SK-N-MC (cell line): ENCODE results near the gene MDM1.

Experiments used
- EZH2 ChIP-seq: fragments of 200-600 bp; sonication (generic); IDR thresholded peaks from one replicate; pipeline ENCODE4 v1.6.1; 2017; ENCODE audit warnings: antibody characterized with exemption
- FOXP2 ChIP-seq: optimal IDR thresholded peaks from 2 replicates; pipeline ENCODE3; 2011; ENCODE audit warnings: mild to moderate bottlenecking, moderate library complexity; ENCODE audit not compliant: insufficient read depth; ENCODE audit errors: extremely low read length, control extremely low read depth
- POLR2AphosphoS5 ChIP-seq: IDR thresholded peaks from 2 replicates; pipeline ENCODE4 v1.6.1; 2012; ENCODE audit warnings: mild to moderate bottlenecking, low read depth, low read length, borderline replicate concordance

DNA sequence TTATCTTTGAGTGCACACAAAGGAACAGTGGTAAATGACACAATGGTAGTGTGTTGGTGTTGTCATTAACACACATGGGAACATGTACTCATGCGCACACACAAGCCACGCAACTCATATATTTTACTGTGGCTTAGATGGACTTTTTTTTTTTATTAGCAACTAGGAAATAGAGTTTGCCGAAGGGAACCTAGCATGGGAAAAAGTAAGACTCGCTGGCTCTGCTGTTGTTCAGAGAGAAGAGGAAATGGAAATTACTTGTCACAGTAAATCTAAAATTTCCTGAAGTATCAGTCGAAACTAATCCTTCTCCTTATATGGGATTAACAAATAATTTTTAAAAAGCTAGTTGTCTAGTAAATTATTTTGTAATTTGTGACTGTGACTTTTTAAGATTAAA is 45.1 kb downstream of the MDM1 start:
- TF ChIP-seq POLR2AphosphoS5, result no peak
- TF ChIP-seq EZH2, result no peak
- TF ChIP-seq FOXP2, result no peak
